GM21526 (cell line): Measurements from ENCODE around the gene PDE1A.
"Not testable (repeated sequence)": the region's sequence is repeated elsewhere in the genome, so short reads cannot be mapped to it uniquely, and the experiment has no call there.

ENCODE experiments used
- ATAC-seq: cut with Tn5 transposase; IDR thresholded peaks from one replicate; pipeline ENCODE4 v1.9.1; 2021; ENCODE audit warnings: moderate library complexity; ENCODE audit not compliant: unreplicated experiment, low FRiP score

PDE1A gene

DNA sequence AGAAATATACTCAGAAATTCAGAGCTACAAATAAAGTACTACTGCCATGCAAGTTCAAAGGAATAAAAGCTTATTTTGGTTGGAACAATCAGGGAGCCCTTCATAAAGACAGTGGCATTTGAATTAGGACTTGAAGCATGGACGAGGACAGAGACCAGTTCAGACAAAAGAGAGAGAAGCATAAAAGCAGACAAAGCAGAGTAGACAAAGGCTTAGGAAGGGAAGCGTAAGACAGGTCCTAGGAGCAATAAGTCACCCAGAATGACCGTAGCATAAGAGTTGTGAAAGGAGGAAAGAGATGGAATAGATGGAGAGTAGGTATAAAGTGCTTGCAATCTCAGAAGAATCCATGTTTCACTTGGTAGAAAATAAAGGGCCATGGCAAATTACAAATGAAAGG is 14.0 kb downstream of the PDE1A start:
- no peak for ATAC-seq

DNA sequence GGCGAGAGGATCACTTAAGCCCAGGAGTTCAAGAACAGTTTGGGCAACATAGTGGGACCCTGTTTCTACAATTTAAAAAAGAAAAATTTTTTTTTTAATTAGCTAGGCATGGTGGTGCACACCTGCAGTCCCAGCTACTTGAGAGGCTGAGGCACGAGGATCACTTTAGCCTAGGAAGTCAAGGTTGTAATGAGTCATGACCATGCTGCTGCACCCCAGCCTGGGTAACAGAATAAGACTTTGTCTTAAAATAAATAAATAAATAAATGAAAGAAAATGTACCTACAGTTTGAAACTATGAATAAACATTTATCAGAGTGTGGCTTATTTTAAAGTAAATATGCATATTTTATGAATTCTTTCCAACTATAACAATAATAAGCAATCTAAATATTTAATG is 16.7 kb downstream of the PDE1A start:
- ATAC-seq = no peak

DNA sequence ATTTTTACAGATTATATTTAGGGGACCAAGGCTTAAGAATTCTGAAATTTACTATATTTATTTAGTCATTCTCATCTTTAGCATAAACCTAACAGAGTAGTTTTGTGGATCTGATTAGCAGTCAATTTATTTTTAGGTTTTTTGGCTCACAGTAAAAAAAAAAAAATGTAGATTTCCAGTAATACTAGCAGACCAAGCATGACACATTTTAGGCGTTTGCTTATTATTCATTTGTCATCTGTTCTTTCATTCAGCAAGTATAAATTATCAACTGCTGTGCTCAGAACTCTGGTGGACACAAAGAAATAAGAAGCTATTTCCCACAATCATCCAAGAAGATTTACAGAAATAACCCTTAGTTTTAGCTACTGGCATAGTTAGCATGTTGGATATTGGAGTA is 20.6 kb downstream of the PDE1A start:
- ATAC-seq = no peak

GRCh38 chr2:182404975-182405561 is 21.8 kb downstream of the PDE1A start:
- ATAC-seq = no peak

DNA sequence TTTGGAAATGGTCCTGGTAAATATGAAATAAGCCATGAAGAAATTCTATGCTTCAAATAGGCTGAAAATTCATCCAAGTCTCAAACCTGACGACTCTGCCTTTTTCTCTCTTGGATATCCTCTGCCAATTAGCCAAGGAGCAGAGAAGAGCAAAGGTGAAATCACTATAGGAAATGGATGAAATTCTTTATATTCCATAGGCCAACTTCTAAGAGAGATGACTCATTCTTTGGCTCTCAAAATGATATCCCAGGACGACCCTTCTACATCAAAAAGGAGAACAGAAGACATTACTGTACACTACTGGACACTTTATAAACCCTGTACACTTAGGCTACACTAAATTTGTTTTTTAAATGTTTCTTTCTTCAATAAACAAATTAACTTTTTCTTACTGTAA is 22.7 kb downstream of the PDE1A start:
- ATAC-seq = no peak

GRCh38 chr2:182393270-182393760 is 33.5 kb downstream of the PDE1A start:
- no peak for ATAC-seq

DNA sequence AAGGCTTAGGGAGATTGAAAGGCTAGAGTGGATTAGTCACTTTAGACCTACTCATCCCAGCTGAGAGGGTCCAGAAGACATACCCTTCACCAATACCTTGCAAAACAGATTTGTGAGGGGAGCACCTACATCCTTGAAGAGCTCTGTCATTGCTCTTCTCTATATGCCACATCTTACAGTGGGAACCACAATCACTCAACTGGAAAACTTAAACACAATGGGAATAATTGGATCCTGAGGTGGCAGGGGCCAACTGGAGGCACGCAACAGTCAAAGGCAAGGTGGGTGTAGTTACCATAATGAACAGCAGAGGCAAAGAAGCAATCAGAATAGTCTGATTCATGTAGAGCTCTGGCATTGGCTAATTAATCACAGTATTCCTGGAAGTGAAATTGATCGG is 35.4 kb downstream of the PDE1A start:
- ATAC-seq = no peak

GRCh38 chr2:182386267-182386880 is 40.5 kb downstream of the PDE1A start:
- not testable (repeated sequence) for ATAC-seq

GRCh38 chr2:182384860-182385259 is 42.0 kb downstream of the PDE1A start:
- no peak for ATAC-seq

GRCh38 chr2:182381225-182381624 is 45.6 kb downstream of the PDE1A start:
- ATAC-seq = no peak

DNA sequence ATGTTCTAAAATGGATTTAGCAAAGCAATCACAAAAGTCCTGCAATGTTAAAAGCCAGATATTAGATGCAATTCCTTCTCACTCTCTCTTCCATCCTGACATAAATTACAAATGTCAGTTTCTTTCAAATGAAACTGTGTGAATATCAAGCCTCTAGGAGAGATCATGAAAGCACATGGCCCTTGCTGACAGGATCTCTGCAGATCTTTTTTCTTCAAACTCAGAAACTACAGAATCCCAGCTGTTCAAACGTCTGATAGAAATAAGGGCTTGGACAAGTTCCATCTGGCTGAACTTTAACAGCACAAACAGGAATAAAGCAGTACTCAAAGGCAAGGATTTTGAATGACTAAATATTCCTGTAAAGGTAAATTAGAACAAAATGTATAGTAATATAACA is 47.6 kb downstream of the PDE1A start:
- no peak for ATAC-seq

DNA sequence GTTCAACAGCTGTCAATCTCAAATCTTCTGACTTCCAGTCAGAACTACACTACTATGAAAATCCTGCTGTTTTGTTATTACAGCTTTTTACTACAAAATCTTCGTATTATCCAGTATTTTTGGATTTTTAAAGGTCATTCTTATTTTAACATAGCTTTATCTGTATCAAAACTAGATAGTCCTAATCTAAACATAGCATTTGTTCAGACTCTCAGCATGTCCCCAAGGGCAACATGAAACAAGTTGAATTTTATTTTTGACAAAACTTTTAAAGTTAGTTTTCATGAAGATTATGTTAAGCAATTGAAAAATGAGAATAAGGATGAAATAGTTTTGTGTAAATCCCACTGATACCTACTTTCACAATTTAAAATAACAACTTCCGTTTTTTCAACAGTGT is 48.1 kb downstream of the PDE1A start:
- ATAC-seq = no peak

GRCh38 chr2:182377467-182377866 is 49.4 kb downstream of the PDE1A start:
- no peak for ATAC-seq

DNA sequence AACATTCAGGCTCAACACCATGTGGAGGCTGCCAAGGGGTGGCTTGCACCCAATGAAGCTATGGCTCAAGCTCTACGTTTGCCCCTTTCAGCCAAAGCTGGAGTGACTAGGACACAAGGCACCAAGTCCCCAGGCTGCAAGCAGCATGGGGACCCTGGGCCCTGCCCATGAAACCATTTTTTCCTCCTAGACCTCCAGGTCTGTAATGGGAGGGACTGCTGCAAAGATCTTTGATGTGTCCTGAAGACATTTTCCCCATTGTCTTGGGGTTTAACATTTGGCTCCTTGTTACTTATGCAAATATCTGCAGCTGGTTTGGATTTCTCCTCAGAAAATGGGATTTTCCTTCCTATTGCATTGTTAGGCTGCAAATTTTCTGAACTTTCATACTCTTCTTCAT is 51.0 kb downstream of the PDE1A start:
- no peak for ATAC-seq

DNA sequence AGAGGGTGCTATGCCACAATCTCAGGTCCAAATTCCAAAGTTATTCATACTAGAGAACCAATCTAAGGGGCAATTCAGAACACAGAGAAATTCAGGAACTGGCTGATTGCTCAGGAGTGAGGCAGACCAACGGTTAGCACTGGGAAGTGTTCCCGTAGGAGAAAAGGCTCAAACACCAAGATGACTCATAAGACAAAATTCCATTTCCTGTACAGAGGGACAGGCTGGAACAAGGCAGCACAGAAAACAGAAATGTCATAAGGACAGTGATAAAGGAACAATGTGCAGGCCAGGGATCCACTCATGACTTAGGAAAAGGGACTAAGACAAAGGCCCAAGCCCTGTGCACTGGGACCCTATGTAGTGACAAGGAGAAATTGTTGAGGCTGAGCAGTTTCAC is 54.2 kb downstream of the PDE1A start:
- ATAC-seq = no peak

GRCh38 chr2:182368996-182369395 is 57.8 kb downstream of the PDE1A start:
- no peak for ATAC-seq

- ATAC-seq = no peak
These were observed 58.4 kb downstream of the PDE1A start for GRCh38 chr2:182368446-182368845.

- ATAC-seq = no peak
These were observed 59.4 kb downstream of the PDE1A start for GRCh38 chr2:182367401-182367800.

DNA sequence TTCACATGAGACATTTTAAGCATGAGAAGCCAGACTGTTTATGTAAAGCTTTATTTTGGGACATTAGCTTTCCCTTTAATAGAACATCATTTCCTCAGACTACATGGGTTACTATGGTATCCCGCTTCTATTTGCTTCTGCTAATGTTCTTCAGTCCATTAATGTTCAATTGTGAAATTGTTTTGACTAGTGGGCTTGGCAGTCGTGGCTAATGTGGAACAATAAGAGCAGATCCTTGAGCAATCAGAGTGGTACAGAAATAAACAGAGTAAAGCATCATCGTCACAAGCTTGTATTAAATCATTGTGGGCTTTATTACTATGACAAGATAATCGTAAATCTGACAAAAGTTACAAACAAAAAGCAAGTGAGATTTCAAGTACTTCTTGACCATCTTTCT is 60.2 kb downstream of the PDE1A start:
- ATAC-seq = no peak

- ATAC-seq = no peak
These were observed 61.0 kb downstream of the PDE1A start for GRCh38 chr2:182365855-182366254.

- no peak for ATAC-seq
These were observed 65.4 kb downstream of the PDE1A start for GRCh38 chr2:182361477-182361876.

- ATAC-seq = no peak
These were observed 66.1 kb downstream of the PDE1A start for GRCh38 chr2:182360663-182361260.
